ENCODE measurements around the gene NFU1.

Gene NFU1

DNA sequence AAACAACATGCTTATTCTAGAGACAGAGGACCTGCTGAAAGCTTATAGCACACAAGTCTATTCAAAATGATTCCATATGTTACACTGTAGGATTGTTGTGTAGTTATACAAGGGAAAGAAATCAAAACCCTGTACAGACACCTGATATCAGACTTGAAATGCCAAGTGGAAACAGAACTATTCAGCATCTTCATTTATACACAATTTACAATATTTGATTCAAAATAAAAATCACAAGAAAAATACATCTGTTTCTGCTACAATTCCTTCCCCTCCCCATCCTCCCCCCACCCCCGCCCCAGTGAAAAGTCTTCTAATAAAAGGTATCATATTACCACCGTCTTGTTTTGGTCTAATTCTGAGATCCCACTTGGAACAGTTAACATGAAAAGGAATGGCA lies 37.5 kb upstream of the NFU1 start:
- H3K27me3 ChIP-seq (ENCODE audit: insufficient read depth, low read depth, severe bottlenecking), result no peaks in the 10 kb centered on the region
- no peaks in the 10 kb centered on the region for H3K9me3 ChIP-seq (ENCODE audit: severe bottlenecking)
- H3K4me3 ChIP-seq (ENCODE audit: low read depth, low read length), result no peak overlapping the region
- TF ChIP-seq, protein P1, sequence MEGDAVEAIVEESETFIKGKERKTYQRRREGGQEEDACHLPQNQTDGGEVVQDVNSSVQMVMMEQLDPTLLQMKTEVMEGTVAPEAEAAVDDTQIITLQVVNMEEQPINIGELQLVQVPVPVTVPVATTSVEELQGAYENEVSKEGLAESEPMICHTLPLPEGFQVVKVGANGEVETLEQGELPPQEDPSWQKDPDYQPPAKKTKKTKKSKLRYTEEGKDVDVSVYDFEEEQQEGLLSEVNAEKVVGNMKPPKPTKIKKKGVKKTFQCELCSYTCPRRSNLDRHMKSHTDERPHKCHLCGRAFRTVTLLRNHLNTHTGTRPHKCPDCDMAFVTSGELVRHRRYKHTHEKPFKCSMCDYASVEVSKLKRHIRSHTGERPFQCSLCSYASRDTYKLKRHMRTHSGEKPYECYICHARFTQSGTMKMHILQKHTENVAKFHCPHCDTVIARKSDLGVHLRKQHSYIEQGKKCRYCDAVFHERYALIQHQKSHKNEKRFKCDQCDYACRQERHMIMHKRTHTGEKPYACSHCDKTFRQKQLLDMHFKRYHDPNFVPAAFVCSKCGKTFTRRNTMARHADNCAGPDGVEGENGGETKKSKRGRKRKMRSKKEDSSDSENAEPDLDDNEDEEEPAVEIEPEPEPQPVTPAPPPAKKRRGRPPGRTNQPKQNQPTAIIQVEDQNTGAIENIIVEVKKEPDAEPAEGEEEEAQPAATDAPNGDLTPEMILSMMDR (IDR thresholded peaks at IDR 0.05; ENCODE audit: low read depth, low read length), result no peak
- no peaks in the 10 kb centered on the region for H3K36me3 ChIP-seq
- H3K27ac ChIP-seq, result no peak overlapping the region
- no peak for DNase-seq

DNA sequence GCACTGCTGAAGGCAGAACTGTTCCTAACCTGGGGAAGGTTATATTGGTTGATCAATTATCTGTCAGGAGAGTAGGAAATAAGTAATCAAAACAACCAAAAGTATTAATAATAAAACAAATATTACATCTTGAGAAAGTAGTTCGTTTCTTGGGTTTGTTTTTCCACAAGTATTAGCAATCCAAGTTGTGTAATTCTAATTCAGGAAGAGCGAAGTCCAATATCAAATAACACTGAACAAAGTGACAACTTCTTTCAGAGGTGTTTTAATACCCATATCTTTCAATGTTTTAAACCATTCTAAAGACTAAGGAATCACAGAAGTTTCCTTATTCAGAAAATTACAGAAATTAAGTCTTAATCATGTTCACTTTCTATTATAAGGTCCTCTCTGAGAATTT lies 34.6 kb upstream of the NFU1 start:
- H3K9me3 ChIP-seq (ENCODE audit: severe bottlenecking), result no peaks in the 10 kb centered on the region
- no peak for DNase-seq
- no peak overlapping the region for H3K4me3 ChIP-seq (ENCODE audit: low read depth, low read length)
- no peak overlapping the region for H3K27ac ChIP-seq
- no peaks in the 10 kb centered on the region for H3K36me3 ChIP-seq
- TF ChIP-seq, protein P1 (IDR thresholded peaks at IDR 0.05; ENCODE audit: low read depth, low read length), result no peak
- H3K27me3 ChIP-seq (ENCODE audit: insufficient read depth, low read depth, severe bottlenecking), result no peaks in the 10 kb centered on the region

DNA sequence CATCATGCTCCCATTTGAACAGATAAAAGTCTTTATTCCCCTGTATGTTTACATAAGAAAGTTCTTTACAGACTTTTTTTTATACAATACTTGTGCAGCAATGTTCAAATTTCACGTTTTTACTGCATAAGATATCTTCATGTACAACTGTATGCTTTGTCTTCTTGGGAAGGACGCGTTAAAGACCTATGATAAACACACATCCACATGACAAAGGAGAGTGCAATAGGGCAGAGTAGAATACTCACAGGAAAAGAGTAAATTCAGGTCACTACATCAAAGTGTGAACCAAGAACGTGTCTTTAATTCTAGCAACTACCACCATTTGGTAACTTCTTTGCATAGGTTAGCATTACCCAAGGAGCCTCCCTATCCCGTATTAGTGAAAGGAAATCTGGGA lies 33.7 kb upstream of the NFU1 start:
- Histone ChIP-seq H3K36me3 (peaks cover 4% of the 10 kb centered on the region; the same call in 1 of the 2 replicates), H3K27ac (no peak overlapping the region), H3K27me3 (ENCODE audit: insufficient read depth, low read depth, severe bottlenecking) (no peaks in the 10 kb centered on the region), H3K9me3 (ENCODE audit: severe bottlenecking) (no peaks in the 10 kb centered on the region), H3K4me3 (ENCODE audit: low read depth, low read length) (no peak overlapping the region)
- TF ChIP-seq, protein P1 (IDR thresholded peaks at IDR 0.05; ENCODE audit: low read depth, low read length), result no peak
- DNase-seq, result no peak

DNA sequence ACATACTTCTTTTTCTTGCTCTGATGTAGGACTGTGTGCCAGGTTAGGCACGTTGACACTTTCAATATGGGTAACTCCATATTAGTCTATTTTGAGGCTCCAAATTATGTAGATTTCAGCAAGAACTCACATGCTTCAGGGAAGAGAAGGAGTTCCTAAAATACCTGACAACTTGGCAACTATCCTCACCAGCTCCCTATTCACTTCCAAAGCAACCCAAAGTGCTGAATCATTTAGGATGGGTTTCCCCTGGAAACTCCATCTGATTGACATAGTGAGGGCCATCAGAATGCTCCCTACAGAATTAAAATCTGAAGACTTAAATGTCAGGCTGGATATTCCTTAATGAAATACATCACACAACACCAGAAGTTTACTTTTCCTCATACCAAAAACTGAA lies 32.5 kb upstream of the NFU1 start:
- Histone ChIP-seq H3K36me3 (peaks cover 4% of the 10 kb centered on the region; the same call in 1 of the 2 replicates), H3K9me3 (ENCODE audit: severe bottlenecking) (no peaks in the 10 kb centered on the region), H3K27me3 (ENCODE audit: insufficient read depth, low read depth, severe bottlenecking) (no peaks in the 10 kb centered on the region), H3K4me3 (ENCODE audit: low read depth, low read length) (no peak overlapping the region), H3K27ac (no peak overlapping the region)
- TF ChIP-seq, protein P1 (IDR thresholded peaks at IDR 0.05; ENCODE audit: low read depth, low read length), result no peak
- no peak for DNase-seq

DNA sequence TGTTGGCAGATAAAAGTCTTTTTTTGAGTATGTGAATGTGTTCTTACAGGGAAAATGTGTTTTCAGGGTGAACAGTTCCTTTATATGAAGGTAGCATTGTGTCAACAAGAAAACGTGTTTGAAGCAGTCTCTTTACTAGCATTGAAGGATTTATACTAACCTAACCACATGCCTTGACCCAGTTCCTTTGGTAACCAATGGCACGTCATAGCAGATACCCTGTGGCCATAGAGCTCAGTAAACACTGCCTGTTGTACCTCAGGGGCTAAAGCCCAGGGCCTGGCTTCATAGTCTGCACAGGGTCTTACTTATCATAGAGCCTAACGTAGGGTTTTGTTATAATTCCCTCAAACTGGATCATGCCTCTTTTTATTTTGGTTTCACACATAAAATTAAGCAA lies 32.1 kb upstream of the NFU1 start:
- Histone ChIP-seq H3K4me3 (ENCODE audit: low read depth, low read length) (no peak overlapping the region), H3K36me3 (peaks cover 4% of the 10 kb centered on the region; the same call in 1 of the 2 replicates), H3K27me3 (ENCODE audit: insufficient read depth, low read depth, severe bottlenecking) (no peaks in the 10 kb centered on the region), H3K27ac (no peak overlapping the region), H3K9me3 (ENCODE audit: severe bottlenecking) (no peaks in the 10 kb centered on the region)
- no peak for DNase-seq
- TF ChIP-seq, protein P1 (IDR thresholded peaks at IDR 0.05; ENCODE audit: low read depth, low read length), result no peak

DNA sequence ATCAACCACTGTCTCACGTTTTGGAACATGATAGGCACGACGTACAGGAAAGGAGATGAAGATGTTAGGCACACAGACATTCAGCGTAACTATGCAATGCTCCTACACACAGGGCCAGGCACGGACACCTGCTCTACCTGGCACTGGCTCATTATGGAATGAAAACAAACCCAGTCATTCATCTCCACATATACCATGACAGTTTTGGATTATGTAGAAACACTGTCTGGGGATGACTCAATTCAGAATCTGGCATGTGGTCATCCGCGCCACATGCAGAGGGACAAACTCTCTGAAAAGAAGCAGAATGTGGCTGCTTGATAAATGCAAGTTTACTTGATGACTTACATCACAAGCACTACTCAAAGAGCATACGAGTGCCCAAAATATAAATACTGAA lies 29.5 kb upstream of the NFU1 start:
- DNase-seq, result no peak
- Histone ChIP-seq H3K9me3 (ENCODE audit: severe bottlenecking) (no peaks in the 10 kb centered on the region), H3K4me3 (ENCODE audit: low read depth, low read length) (no peak overlapping the region), H3K36me3 (peaks cover 4% of the 10 kb centered on the region; the same call in 1 of the 2 replicates), H3K27ac (no peak overlapping the region), H3K27me3 (ENCODE audit: insufficient read depth, low read depth, severe bottlenecking) (no peaks in the 10 kb centered on the region)
- TF ChIP-seq, protein P1 (IDR thresholded peaks at IDR 0.05; ENCODE audit: low read depth, low read length), result no peak

Data from WERI-Rb-1 (cell line).